ENCODE data around the gene CYP4F3.

- TF ChIP-seq POLR2AphosphoS5 (IDR thresholded peaks at IDR 0.05; ENCODE audit: borderline replicate concordance, low read depth, low read length), result no peak
- no peak for TF ChIP-seq EZH2 (IDR thresholded peaks at IDR 0.05)
- TF ChIP-seq FOXP2 (optimal IDR thresholded peaks at IDR 0.05; ENCODE audit: control extremely low read depth, extremely low read length, insufficient read depth), result no peak
These were observed 25.2 kb upstream of the CYP4F3 start for GRCh38 chr19:15615526-15615925.

Data from SK-N-MC (cell line).